ENCODE measurements around the gene SGIP1. TPM values are rescaled to one million over a fixed set of nuclear protein-coding genes. Genes with fewer than 3 reads are reported as not detected.

Gene SGIP1
- total and polyA plus RNA-seq, 2 experiments from 2014 or later: 2.4 to 6.1 TPM

- no peak for TF ChIP-seq ZNF462 (CRISPR knock-in tag; IDR thresholded peaks at IDR 0.05)
- TF ChIP-seq NANOG (IDR thresholded peaks at IDR 0.05; ENCODE audit: borderline replicate concordance): no peak
- no peak for TF ChIP-seq POLR2AphosphoS5 (IDR thresholded peaks at IDR 0.05; ENCODE audit: low read depth)
- no peak for TF ChIP-seq STAT1 (IDR thresholded peaks at IDR 0.05; ENCODE audit: unreplicated experiment)
- no peak for TF ChIP-seq ZNF331 (CRISPR knock-in tag; IDR thresholded peaks at IDR 0.05; ENCODE audit: low read depth)
- no peak for TF ChIP-seq ZNF114 (CRISPR knock-in tag; IDR thresholded peaks at IDR 0.05)
- TF ChIP-seq EZH2 (IDR thresholded peaks at IDR 0.05; ENCODE audit: low read depth, unreplicated experiment): no peak
- TF ChIP-seq EZH2phosphoT487 (IDR thresholded peaks at IDR 0.05; ENCODE audit: unreplicated experiment): no peak
Measured at GRCh38 chr1:66542811-66543767, 9.1 kb downstream of the SGIP1 start (continued).

All from GM23338 (cell line).